ENCODE results near the gene AQP10.

The AQP10 gene

DNA sequence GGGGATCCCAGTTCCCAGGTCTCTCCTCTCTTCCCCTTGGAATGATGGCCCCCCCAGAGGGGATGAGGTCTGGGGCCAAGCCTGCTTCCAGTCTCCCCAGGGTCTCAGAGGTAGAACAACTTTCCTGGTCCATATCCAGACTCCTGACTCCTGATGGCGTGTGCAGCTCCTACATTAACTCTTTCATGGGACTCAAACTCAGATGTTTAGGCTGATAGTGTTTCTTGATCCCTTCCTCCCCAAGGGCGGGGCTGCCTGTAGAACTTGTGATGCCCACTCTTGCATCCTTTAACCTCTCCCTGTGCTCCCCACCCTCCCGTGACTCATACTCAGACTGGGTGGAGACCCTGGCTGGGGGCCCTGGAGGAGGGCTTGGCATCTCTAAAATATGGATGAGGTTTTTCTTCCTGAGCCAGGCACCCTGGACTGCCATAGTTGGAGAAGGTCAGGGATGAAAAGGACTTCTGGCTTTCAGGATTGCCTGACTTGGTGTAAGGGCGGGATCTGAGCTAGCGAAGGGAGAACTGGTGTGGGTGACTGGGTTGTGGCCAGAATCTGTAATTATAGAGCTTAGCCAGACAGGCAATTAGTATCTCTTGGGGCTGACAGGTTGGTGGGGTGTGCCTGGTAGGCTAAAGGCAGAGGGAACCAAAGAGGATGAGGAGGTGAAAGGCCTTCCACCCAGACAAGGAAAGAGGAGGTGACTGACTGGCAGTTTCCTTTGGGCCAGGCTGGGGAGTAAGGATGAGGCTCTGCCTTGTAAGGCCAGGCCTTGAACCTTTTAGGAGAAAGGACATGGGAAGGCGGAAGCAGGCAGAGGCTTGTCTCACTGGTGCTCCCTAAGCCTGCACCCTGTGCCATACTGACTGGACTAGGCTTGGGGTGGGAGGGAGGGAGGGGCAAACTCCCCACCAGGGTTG is 5.9 kb downstream of the AQP10 start:
- Histone ChIP-seq H3K27ac (no peak overlapping the region), H3K4me3 (peak overlapping the region; percentile 98)

DNA sequence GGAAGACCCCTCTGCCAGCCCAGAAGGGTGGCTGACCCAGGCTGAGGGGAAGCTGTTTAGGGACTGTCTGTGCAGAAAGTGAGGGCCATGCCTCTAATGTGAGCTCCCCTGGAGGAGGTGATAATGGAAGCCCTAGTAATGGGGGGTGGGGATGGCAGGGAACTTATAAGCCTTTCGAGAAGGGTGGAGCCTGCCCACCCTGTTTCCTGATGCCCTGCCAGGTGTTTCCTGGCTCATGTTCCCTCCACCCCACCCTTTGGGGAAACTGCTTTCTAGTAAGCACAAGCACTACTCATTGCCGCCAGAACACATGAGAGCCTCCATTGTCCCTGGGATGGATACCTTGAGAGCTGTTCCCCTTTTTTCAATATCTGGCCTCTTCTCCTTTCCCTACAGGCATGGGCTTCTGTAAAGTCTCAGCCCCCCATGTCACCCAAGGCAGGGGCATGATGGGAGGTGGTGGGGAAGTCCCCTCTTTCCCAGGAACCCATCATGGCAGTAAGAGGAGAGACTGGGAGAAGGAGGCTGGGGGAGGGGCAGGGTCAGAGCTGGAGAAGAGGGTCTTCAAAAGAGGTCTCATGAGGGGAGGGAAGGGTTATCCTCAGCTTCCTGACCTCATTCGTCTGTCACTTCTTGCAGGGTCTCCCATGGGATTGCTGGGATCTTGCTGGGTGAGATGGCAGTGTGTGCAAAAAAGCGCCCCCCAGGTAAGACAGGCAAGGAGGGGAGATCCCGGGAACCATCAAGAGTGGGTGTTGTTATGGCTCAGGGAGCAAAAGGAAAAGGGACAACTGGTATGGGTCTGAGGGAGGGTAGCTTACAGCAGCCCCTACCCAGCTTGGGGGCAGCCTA is 6.8 kb downstream of the AQP10 start:
- no peaks in the 10 kb centered on the region for H3K9me3 ChIP-seq (ENCODE audit: low read depth, low read length)
- TF ChIP-seq EZH2 (IDR thresholded peaks at IDR 0.05) (no peak), POLR2AphosphoS5 (IDR thresholded peaks at IDR 0.05; ENCODE audit: borderline replicate concordance, low read depth, low read length) (no peak), FOXP2 (optimal IDR thresholded peaks at IDR 0.05; ENCODE audit: control extremely low read depth, extremely low read length, insufficient read depth) (no peak)
- peak overlapping the region; percentile 77 for H3K4me3 ChIP-seq
- H3K9ac ChIP-seq (ENCODE audit: insufficient read length): no peak overlapping the region
- no peak overlapping the region for H3K27ac ChIP-seq
- peaks cover 10% of the 10 kb centered on the region for H3K36me3 ChIP-seq (ENCODE audit: insufficient read depth, low read length)
- no peak for DNase-seq (ENCODE audit: low read depth, low spot score)

More for the DNA sequence above, 5.9 kb downstream of the AQP10 start:
- H3K36me3 ChIP-seq (ENCODE audit: insufficient read depth, low read length): peaks cover 4% of the 10 kb centered on the region
- TF ChIP-seq FOXP2 (optimal IDR thresholded peaks at IDR 0.05; ENCODE audit: control extremely low read depth, extremely low read length, insufficient read depth) (no peak), POLR2AphosphoS5 (IDR thresholded peaks at IDR 0.05; ENCODE audit: borderline replicate concordance, low read depth, low read length) (no peak), EZH2 (IDR thresholded peaks at IDR 0.05) (no peak)
- no peak overlapping the region for H3K9ac ChIP-seq (ENCODE audit: insufficient read length)
- DNase-seq (ENCODE audit: low read depth, low spot score): no peak
- H3K9me3 ChIP-seq (ENCODE audit: low read depth, low read length): no peaks in the 10 kb centered on the region

DNA sequence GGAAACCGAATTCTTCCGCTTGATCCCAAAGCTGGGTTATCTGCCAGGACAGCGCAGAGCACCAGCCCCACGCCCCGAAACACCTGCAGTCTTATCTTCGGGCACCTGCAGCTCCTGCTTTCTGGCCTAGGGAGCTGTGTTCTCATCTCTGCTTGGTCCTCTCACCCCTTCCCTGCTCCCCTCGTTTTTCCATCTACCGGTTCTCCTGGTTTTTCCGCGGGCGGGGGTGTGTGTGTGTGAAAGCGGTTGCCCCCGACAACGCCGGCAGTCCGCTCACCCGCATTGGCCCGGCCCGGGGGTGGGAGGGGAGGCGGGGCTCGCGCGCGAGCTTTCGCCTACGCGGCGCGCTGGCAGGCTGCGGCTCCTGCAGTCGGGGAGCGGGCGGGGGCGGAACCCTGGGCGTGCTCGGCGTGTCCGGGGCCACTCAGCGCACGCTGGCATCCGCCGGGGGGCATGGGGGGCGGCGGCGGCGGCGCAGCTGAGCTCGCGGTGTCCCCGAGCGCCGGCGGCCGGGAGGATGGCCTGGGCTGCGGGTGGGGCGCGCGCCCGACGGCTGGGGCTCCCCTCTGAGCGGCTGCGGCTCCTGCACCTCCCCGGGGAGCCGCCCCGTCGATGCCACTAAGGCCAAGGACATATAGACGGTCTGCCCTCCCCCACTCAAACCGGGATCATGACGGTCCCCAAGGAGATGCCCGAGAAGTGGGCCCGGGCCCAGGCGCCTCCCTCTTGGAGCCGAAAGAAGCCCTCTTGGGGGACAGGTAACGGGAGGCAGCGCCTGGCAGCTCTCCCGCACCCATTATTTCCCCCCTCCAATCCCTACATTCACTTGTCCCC is 7.6 kb downstream of the AQP10 start:
- Histone ChIP-seq H3K36me3 (ENCODE audit: insufficient read depth, low read length) (peaks cover 10% of the 10 kb centered on the region), H3K9me3 (ENCODE audit: low read depth, low read length) (no peaks in the 10 kb centered on the region), H3K9ac (ENCODE audit: insufficient read length) (peak overlapping the region; percentile 0), H3K4me3 (peak overlapping the region; percentile 77), H3K27ac (no peak overlapping the region)
- DNase-seq (ENCODE audit: low read depth, low spot score): no peak
- no peak for TF ChIP-seq EZH2 (IDR thresholded peaks at IDR 0.05)
- TF ChIP-seq FOXP2 (optimal IDR thresholded peaks at IDR 0.05; ENCODE audit: control extremely low read depth, extremely low read length, insufficient read depth): no peak

- H3K9ac ChIP-seq (ENCODE audit: insufficient read length): peak overlapping the region; percentile 0
- H3K9me3 ChIP-seq (ENCODE audit: low read depth, low read length): no peaks in the 10 kb centered on the region
- DNase-seq (ENCODE audit: low read depth, low spot score): no peak
- peaks cover 14% of the 10 kb centered on the region for H3K36me3 ChIP-seq (ENCODE audit: insufficient read depth, low read length)
- H3K27ac ChIP-seq: no peak overlapping the region; the same call in 1 of the 2 replicates
- peak overlapping the region; percentile 77 for H3K4me3 ChIP-seq
- TF ChIP-seq FOXP2 (optimal IDR thresholded peaks at IDR 0.05; ENCODE audit: control extremely low read depth, extremely low read length, insufficient read depth) (no peak), EZH2 (IDR thresholded peaks at IDR 0.05) (no peak), POLR2AphosphoS5 (IDR thresholded peaks at IDR 0.05; ENCODE audit: borderline replicate concordance, low read depth, low read length) (no peak)
These were observed 8.2 kb downstream of the AQP10 start for GRCh38 chr1:154329152-154329521.

DNA sequence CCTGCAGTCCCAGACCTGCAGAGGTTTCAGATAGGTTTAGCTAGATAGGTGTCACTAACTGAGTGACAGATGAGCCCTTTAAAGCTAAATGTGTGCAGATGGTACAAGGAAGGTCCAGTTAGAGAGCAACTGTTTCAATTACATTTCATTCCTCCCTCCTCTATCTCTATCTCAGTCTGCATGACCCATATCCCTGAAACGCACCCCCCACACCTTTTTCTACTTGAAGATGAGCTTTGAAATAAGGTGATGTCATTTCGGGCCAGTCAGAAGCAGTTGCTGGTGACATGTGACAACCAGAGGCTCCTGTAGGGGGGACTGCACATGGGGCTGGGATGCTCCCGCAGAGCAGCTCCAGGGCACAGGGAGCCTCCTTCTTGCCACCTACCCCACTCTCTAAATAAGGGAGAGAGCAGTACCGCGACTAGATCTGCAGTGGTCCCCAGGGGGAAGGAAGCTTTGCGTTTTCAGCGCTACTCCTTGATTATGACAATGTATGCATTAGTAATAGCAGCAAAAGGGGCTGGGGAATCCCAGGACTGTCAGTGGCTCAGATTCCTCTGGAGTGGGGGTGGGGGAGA is 8.7 kb downstream of the AQP10 start:
- Histone ChIP-seq H3K9ac (ENCODE audit: insufficient read length) (no peak overlapping the region), H3K9me3 (ENCODE audit: low read depth, low read length) (no peaks in the 10 kb centered on the region), H3K27ac (no peak overlapping the region; the same call in 1 of the 2 replicates), H3K36me3 (ENCODE audit: insufficient read depth, low read length) (peaks cover 18% of the 10 kb centered on the region), H3K4me3 (peak overlapping the region; percentile 77)
- TF ChIP-seq FOXP2 (optimal IDR thresholded peaks at IDR 0.05; ENCODE audit: control extremely low read depth, extremely low read length, insufficient read depth) (no peak), EZH2 (IDR thresholded peaks at IDR 0.05) (no peak), POLR2AphosphoS5 (IDR thresholded peaks at IDR 0.05; ENCODE audit: borderline replicate concordance, low read depth, low read length) (no peak)
- DNase-seq (ENCODE audit: low read depth, low spot score): peak; percentile 18

GRCh38 chr1:154330669-154331068 is 9.8 kb downstream of the AQP10 start:
- no peak overlapping the region for H3K27ac ChIP-seq
- DNase-seq (ENCODE audit: low read depth, low spot score): no peak

More at GRCh38 chr1:154330669-154331068, 9.8 kb downstream of the AQP10 start:
- TF ChIP-seq EZH2 (IDR thresholded peaks at IDR 0.05): no peak
- TF ChIP-seq FOXP2 (optimal IDR thresholded peaks at IDR 0.05; ENCODE audit: control extremely low read depth, extremely low read length, insufficient read depth): no peak
- TF ChIP-seq POLR2AphosphoS5 (IDR thresholded peaks at IDR 0.05; ENCODE audit: borderline replicate concordance, low read depth, low read length): no peak
- H3K9me3 ChIP-seq (ENCODE audit: low read depth, low read length): no peaks in the 10 kb centered on the region
- H3K4me3 ChIP-seq: no peak overlapping the region
- no peak overlapping the region for H3K9ac ChIP-seq (ENCODE audit: insufficient read length)
- H3K36me3 ChIP-seq (ENCODE audit: insufficient read depth, low read length): peaks cover 21% of the 10 kb centered on the region

All from SK-N-MC (cell line).